Measurements from ENCODE around the gene EEF1AKMT1.

GRCh38 chr13:20798027-20798426 lies 24.3 kb upstream of the EEF1AKMT1 start:
- TF ChIP-seq CTCF (IDR thresholded peaks at IDR 0.05) (no peak), POLR2A (IDR thresholded peaks at IDR 0.05) (no peak)

Measured in vagina (tissue), 2 donors.